Gastrocnemius medialis (tissue), 4 donors: ENCODE results near the gene SETX. TPM values are rescaled to one million over a fixed set of nuclear protein-coding genes. Genes with fewer than 3 reads are reported as not detected.
"Not testable (repeated sequence)": the region's sequence is repeated elsewhere in the genome, so short reads cannot be mapped to it uniquely, and the experiment has no call there.

Source experiments
- ATAC-seq, 2 donors: fragments of 150-250 bp; one replicate each; pipeline ENCODE4 v1.9.1; 2016
- DNase-seq, 2 donors: peaks; one replicate each; pipeline ENCODE4 v3.0.0-alpha.2; 2019
- H3K27ac ChIP-seq, 4 donors: fragments of 200-600 bp; sonication (generic); 1 replicate in 1 of 4; 2 replicates in 3 of 4; pipeline ENCODE4 v1.5.1; 2016 to 2018; ENCODE audit warnings: mild to moderate bottlenecking in 2 of 4, moderate library complexity in 1 of 4
- H3K27me3 ChIP-seq, 3 donors: fragments of 200-600 bp; sonication (generic) in 2 of 3; 1 replicate in 1 of 3; 2 replicates in 2 of 3; pipeline versions ENCODE4 v1.5.1 to v1.6.0; 2016 to 2019; ENCODE audit warnings: mild to moderate bottlenecking in 1 of 3, moderate library complexity in 1 of 3
- H3K36me3 ChIP-seq, 2 donors: fragments of 200-600 bp; sonication (generic) in 1 of 2; one replicate each; pipeline ENCODE4 v1.5.1; 2017 to 2018
- H3K4me1 ChIP-seq, 2 donors: fragments of 200-600 bp; sonication (generic) in 1 of 2; one replicate each; pipeline ENCODE4 v1.5.1; 2016 to 2017; ENCODE audit warnings: mild to moderate bottlenecking in 2 of 2
- H3K4me3 ChIP-seq, 4 donors: fragments of 200-600 bp; sonication (generic) in 3 of 4; 1 replicate in 1 of 4; 2 replicates in 3 of 4; pipeline ENCODE4 v1.5.1; 2016 to 2019; ENCODE audit warnings: mild to moderate bottlenecking in 2 of 4
- H3K9me3 ChIP-seq, 3 donors: fragments of 200-600 bp; sonication (generic) in 2 of 3; 1 replicate in 1 of 3; 2 replicates in 2 of 3; pipeline ENCODE4 v1.5.1; 2016 to 2019
- POLR2A ChIP-seq, 2 donors: fragments of 450-650 bp; IDR thresholded peaks; one replicate each; pipeline ENCODE4 v1.6.1; 2017; ENCODE audit warnings: antibody characterized with exemption in 2 of 2, mild to moderate bottlenecking in 2 of 2, moderate library complexity in 2 of 2
- in situ Hi-C, 4 donors: fragments of 200-750 bp; cut with MboI; loops; one replicate each; pipeline versions ENCODE4 v1.15.0 to v1.8.0; 2017; ENCODE audit warnings: low sequenced_read_pairs in 4 of 4
- intact Hi-C: fragments of 100-400 bp; cut with DNase I; formaldehyde crosslinking; loops from one replicate; pipeline ENCODE4 v1.15.1; 2023; ENCODE audit warnings: low total_unique reads
- total RNA-seq, 4 donors: library from RNA; depleted of rRNA; stranded (reverse); fragments of >200 nt; gene quantifications; one replicate each; pipeline versions ENCODE4 v1.1.0 to v1.2.3, GENCODE V29; 2016
- TF ChIP-seq, protein P1 (sequence below), 5 experiments: fragments of 450-650 bp in 3 of 5; fragments of 200-600 bp in 2 of 5; sonication (generic) in 2 of 5; IDR thresholded peaks in 4 of 5; conservative IDR thresholded peaks in 1 of 5; 1 replicate in 4 of 5; 2 replicates in 1 of 5; pipeline ENCODE4 v1.5.1; 2016 to 2019; ENCODE audit warnings: antibody characterized with exemption in 5 of 5, mild to moderate bottlenecking in 3 of 5, moderate library complexity in 3 of 5

The SETX gene
- total RNA-seq, 4 donors from 2014 or later: 22.3 to 39.3 (median 24.8) TPM

DNA sequence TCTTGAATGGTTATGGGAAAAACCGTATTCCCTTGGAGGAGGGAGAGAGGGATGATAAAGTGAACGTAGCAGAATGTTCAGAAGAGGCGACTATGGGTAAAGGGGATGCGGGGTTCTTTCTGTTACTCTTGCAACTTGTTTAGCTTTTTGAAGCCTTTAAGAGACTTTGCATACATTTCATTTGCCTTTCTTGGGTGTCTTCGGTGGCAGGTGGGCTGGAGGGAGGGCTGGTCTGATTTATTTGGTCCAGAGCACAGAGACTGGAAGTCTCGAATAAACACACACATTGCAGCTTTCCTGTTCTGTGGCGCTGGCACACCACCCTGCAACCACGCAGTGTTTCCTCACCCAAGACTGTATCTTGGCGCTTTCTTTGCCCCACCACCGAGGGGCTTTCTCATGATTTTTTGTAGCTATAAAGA is 28.7 kb upstream of the SETX start:
- intact Hi-C loops: no loop called here
- Histone ChIP-seq H3K36me3 (peaks cover 0 to 64% of the 10 kb centered on the region in 2 donors), H3K27ac (no peak overlapping the region), H3K4me1 (no peaks in the 10 kb centered on the region), H3K27me3 (no peaks in the 10 kb centered on the region), H3K9me3 (no peaks in the 10 kb centered on the region), H3K4me3 (no peak overlapping the region)
- DNase-seq: no peak
- in situ Hi-C loops: no loop called here
- TF ChIP-seq, protein P1, sequence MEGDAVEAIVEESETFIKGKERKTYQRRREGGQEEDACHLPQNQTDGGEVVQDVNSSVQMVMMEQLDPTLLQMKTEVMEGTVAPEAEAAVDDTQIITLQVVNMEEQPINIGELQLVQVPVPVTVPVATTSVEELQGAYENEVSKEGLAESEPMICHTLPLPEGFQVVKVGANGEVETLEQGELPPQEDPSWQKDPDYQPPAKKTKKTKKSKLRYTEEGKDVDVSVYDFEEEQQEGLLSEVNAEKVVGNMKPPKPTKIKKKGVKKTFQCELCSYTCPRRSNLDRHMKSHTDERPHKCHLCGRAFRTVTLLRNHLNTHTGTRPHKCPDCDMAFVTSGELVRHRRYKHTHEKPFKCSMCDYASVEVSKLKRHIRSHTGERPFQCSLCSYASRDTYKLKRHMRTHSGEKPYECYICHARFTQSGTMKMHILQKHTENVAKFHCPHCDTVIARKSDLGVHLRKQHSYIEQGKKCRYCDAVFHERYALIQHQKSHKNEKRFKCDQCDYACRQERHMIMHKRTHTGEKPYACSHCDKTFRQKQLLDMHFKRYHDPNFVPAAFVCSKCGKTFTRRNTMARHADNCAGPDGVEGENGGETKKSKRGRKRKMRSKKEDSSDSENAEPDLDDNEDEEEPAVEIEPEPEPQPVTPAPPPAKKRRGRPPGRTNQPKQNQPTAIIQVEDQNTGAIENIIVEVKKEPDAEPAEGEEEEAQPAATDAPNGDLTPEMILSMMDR (IDR thresholded peaks at IDR 0.05 in 4 of 5, conservative IDR thresholded peaks at IDR 0.05 in 1 of 5): no peak
- TF ChIP-seq POLR2A (IDR thresholded peaks at IDR 0.05): no peak
- ATAC-seq: no peak

DNA sequence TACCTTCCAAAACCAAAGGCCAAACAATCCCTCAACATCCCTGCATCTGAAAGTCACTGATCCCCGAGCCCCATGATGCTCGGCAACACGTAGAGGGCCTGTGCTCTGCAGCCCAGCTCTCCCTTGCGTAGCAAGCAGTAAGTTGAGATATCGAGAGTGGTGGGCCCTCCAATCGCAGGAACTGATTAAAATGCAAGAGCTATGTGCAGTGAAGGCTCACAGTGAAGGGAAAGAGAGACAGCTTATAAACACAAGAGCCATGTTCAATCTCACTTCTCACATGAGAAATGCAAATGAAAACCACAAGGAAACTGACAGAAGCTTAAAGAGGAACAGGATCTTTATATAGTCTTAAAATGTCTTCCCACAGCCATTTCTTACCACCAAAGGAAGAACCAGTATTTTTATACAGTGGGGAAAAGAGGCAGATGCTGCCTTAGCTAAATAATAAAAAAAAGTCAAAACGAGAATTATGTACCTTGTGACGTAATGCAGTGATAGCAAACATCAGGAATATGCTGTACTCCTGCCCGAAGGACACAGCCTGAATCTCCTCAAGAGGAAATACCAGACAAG is 27.3 kb upstream of the SETX start:
- intact Hi-C loops (no loop called here), in situ Hi-C loops (no loop called here)
- Histone ChIP-seq H3K36me3 (peaks cover 0 to 51% of the 10 kb centered on the region in 2 donors), H3K4me3 (no peak overlapping the region), H3K9me3 (no peaks in the 10 kb centered on the region), H3K27me3 (no peaks in the 10 kb centered on the region), H3K4me1 (no peaks in the 10 kb centered on the region), H3K27ac (no peak overlapping the region)
- no peak for ATAC-seq
- no peak for DNase-seq
- TF ChIP-seq POLR2A (IDR thresholded peaks at IDR 0.05): no peak

DNA sequence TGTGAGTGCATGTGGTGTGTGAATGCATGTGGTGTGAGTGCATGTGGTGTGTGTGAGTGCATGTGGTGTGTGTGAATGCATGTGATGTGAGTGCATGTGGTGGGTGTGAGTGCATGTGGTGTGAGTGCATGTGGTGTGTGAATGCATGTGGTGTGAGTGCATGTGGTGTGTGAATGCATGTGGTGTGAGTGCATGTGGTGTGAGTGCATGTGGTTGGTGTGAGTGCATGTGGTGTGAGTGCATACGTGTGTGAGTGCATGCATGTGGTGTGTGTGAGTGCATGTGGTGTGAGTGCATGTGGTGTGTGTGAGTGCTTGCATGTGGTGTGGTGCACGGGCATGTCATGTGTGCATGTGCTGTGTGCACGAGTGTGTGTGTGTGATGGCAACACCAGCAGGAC is 23.6 kb upstream of the SETX start:
- ATAC-seq, H3K9me3 ChIP-seq, H3K4me1 ChIP-seq, DNase-seq, in situ Hi-C loops, H3K4me3 ChIP-seq, H3K27ac ChIP-seq, intact Hi-C loops, H3K27me3 ChIP-seq: not testable (repeated sequence)
- H3K36me3 ChIP-seq: peaks cover 0 to 41% of the 10 kb centered on the region in 2 donors

DNA sequence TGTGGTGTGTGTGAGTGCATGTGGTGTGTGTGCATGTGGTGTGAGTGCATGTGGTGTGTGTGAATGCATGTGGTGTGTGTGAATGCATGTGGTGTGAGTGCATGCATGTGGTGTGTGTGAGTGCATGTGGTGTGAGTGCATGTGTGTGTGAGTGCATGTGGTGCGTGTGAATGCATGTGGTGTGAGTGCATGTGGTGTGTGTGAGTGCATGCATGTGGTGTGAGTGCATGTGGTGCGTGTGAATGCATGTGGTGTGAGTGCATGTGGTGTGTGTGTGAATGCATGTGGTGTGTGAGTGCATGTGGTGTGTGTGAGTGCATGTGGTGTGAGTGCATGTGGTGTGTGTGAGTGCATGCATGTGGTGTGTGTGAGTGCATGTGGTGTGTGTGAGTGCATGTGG is 23.0 kb upstream of the SETX start:
- H3K4me3 ChIP-seq, H3K9me3 ChIP-seq, H3K27ac ChIP-seq, ATAC-seq, H3K4me1 ChIP-seq, DNase-seq, intact Hi-C loops, H3K27me3 ChIP-seq, in situ Hi-C loops: not testable (repeated sequence)
- peaks cover 0 to 41% of the 10 kb centered on the region in 2 donors for H3K36me3 ChIP-seq

DNA sequence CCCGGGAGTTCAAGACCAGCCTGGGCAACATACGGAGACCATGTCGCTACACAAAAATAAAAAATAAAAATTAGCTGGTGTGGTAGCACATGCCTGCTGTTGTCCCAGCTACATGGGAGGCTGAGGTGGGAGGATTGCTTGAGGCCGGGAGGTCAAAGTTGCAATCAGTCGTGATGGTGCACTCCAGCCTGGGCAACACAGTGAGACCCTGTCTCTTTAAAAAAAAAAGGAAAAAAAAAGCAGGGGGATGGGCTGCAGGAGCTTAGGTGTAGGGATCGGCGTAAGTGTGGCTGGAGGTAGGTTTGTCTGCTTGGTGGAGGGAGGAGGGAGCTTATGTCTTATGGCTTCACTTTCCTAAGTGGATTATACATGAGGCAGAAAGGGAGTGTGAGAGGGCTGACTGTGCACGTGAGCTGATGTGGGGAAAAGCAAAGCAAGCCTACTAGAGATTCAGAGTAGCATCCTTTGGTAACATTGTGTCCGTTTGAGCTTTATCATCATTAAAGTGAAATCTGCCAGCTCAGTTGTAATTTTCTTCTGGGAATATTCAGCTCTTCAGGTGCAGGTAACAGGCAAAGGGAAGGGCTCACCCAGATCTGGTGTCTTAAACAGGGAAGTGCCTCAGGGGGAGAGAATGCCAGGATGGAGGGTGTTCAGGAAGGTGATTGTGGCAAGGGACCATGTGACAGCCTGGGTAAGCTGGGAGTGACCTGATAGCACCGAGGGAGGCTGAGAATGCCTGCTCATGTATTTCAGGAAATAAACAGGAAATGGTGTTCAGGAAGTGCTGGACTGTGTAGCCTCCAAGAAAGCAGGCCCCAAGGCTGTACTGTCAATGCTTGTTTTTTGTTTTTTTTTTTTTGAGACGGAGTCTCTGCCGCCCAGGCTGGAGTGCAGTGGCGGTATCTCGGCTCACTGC is 17.6 kb upstream of the SETX start:
- no peak overlapping the region for H3K4me3 ChIP-seq
- in situ Hi-C loops: no loop called here
- intact Hi-C loops: no loop called here

More for the DNA sequence above, 17.6 kb upstream of the SETX start:
- ATAC-seq (peak; percentile 90 to 94), DNase-seq (peak; percentile 41 to 48)
- Histone ChIP-seq H3K27ac (peak overlapping the region; percentile 60 to 77 (median 68)), H3K36me3 (peaks cover 0 to 18% of the 10 kb centered on the region in 2 donors), H3K9me3 (no peaks in the 10 kb centered on the region), H3K27me3 (no peaks in the 10 kb centered on the region), H3K4me1 (no peaks in the 10 kb centered on the region)
- TF ChIP-seq, protein P1 (IDR thresholded peaks at IDR 0.05 in 4 of 5, conservative IDR thresholded peaks at IDR 0.05 in 1 of 5): no peak
- peak in 1 of 2 donors; percentile 26 for TF ChIP-seq POLR2A (IDR thresholded peaks at IDR 0.05)
